Progenitor cell of endocrine pancreas (in vitro differentiated cells): ENCODE results near the gene ZNF846. TPM values are rescaled to one million over a fixed set of nuclear protein-coding genes. Genes with fewer than 3 reads are reported as not detected.
"Not testable (repeated sequence)": the region's sequence is repeated elsewhere in the genome, so short reads cannot be mapped to it uniquely, and the experiment has no call there.

Source experiments
- DNase-seq: peaks from one replicate; pipeline ENCODE4 v3.0.0; 2021; ENCODE audit warnings: low spot score; ENCODE audit not compliant: unreplicated experiment
- H3K27ac Mint-ChIP-seq: 2 replicates; pipeline ENCODE4 v1.8.0; 2021; ENCODE audit warnings: mild to moderate bottlenecking, moderate library complexity, mixed read lengths
- H3K27me3 Mint-ChIP-seq: 2 replicates; pipeline ENCODE4 v1.8.0; 2021; ENCODE audit warnings: mixed read lengths
- H3K36me3 Mint-ChIP-seq: 2 replicates; pipeline ENCODE4 v1.8.0; 2022; ENCODE audit warnings: mixed read lengths; ENCODE audit not compliant: insufficient read depth
- H3K4me1 Mint-ChIP-seq: 2 replicates; pipeline ENCODE4 v1.8.0; 2021; ENCODE audit warnings: low read depth, mixed read lengths
- H3K4me3 Mint-ChIP-seq: 2 replicates; pipeline ENCODE4 v1.8.0; 2021; ENCODE audit warnings: low read depth, mild to moderate bottlenecking, moderate library complexity, mixed read lengths
- H3K9me3 Mint-ChIP-seq: 2 replicates; pipeline ENCODE4 v1.8.0; 2021; ENCODE audit warnings: low read depth, mixed read lengths
- total RNA-seq: library from RNA; stranded (reverse); gene quantifications from 2 replicates; pipeline ENCODE4 v1.2.1, GENCODE V29; 2021
- TF ChIP-seq, protein P1 (sequence below): fragments of 200-600 bp; sonication (generic); IDR thresholded peaks from one replicate; pipeline ENCODE4 v1.5.0; 2021; ENCODE audit warnings: antibody characterized with exemption, mild to moderate bottlenecking; ENCODE audit not compliant: unreplicated experiment

The ZNF846 gene
- total RNA-seq, 1 donor from 2014 or later: 33.3 TPM

DNA sequence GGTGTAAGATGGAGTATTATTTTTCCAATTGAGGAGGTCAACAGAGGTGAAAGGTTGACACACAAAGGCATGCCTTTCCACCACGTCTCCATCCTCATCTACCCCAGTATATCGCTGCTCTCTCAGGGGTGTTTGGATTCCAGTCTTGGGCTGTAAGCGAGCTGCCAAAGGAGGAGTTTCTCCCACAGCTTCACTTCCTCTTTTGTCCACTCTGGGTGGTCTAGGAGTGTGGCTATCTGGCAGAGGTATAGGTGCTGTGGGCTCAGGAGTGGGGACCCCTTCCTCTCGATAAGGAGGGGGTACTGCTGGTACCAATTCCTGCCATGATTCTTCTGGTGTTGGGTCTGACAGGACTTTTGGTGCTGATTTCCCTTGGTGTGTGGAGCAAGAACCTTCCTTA is 39.4 kb downstream of the ZNF846 start:
- TF ChIP-seq, protein P1, sequence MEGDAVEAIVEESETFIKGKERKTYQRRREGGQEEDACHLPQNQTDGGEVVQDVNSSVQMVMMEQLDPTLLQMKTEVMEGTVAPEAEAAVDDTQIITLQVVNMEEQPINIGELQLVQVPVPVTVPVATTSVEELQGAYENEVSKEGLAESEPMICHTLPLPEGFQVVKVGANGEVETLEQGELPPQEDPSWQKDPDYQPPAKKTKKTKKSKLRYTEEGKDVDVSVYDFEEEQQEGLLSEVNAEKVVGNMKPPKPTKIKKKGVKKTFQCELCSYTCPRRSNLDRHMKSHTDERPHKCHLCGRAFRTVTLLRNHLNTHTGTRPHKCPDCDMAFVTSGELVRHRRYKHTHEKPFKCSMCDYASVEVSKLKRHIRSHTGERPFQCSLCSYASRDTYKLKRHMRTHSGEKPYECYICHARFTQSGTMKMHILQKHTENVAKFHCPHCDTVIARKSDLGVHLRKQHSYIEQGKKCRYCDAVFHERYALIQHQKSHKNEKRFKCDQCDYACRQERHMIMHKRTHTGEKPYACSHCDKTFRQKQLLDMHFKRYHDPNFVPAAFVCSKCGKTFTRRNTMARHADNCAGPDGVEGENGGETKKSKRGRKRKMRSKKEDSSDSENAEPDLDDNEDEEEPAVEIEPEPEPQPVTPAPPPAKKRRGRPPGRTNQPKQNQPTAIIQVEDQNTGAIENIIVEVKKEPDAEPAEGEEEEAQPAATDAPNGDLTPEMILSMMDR: no peak
- Mint-ChIP-seq H3K36me3 (no peaks in the 10 kb centered on the region), H3K27me3 (no peaks in the 10 kb centered on the region), H3K4me3 (no peak overlapping the region), H3K27ac (no peak overlapping the region), H3K4me1 (no peaks in the 10 kb centered on the region), H3K9me3 (peaks cover 26% of the 10 kb centered on the region)
- no peak for DNase-seq

DNA sequence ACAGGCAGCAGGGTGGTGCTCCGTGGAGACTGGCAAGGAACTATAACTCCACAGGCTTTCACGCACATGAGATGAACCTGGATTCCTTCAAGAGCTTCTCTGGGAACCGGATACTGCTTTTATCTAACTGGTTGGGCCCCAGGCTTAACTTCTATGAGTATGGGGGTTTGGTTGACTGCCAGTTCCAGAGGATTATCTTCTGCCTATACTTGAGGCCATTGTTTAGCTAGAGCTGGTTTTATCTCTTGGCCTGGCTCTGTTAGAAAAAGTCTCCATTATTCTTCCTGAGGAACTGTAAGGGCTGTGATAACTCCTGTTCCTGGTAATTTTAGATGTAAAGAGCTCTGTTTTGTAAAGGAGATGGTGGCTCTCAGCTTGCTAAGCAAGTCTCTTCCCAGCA is 40.9 kb downstream of the ZNF846 start:
- H3K27me3 Mint-ChIP-seq: no peaks in the 10 kb centered on the region
- H3K4me1 Mint-ChIP-seq: no peaks in the 10 kb centered on the region
- peaks cover 27% of the 10 kb centered on the region for H3K9me3 Mint-ChIP-seq
- TF ChIP-seq, protein P1: no peak
- no peak for DNase-seq
- H3K4me3 Mint-ChIP-seq: no peak overlapping the region
- H3K36me3 Mint-ChIP-seq: no peaks in the 10 kb centered on the region
- no peak overlapping the region for H3K27ac Mint-ChIP-seq

DNA sequence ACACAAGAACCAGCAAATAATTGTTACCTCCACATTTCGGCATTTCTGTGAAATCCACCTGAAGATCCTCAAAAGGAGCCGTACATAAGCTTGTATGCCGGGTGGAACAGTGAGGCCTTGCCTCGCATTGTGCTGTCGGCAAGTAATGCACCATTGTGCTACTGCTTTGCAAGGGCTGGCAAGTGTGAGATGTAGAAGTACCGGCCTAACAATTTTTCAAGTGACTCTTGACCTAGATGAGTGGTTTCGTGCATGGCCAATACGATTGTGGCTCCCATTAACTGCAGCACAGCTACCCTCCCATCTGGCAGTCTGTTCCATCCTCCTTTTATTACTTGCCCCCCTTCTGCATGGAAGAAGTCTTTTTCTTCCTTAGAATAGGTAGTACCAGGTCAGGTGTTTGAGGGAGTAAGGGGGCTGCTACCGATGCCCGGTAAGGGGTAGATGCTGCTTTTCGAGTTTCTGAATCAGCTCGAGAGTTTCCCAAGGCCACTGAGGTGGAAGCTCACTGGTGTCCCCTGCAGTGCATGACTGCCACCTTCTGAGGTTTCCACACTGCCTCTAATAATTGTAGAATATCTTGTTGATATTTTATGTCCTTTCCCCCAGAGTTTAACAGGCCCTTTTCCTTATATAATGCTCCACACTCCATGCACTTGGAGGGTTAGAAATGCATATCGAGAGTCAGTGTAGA is 42.9 kb downstream of the ZNF846 start:
- not testable (repeated sequence) for H3K27ac Mint-ChIP-seq, H3K4me1 Mint-ChIP-seq, H3K4me3 Mint-ChIP-seq, DNase-seq, H3K27me3 Mint-ChIP-seq, H3K36me3 Mint-ChIP-seq
- peaks cover 36% of the 10 kb centered on the region for H3K9me3 Mint-ChIP-seq

DNA sequence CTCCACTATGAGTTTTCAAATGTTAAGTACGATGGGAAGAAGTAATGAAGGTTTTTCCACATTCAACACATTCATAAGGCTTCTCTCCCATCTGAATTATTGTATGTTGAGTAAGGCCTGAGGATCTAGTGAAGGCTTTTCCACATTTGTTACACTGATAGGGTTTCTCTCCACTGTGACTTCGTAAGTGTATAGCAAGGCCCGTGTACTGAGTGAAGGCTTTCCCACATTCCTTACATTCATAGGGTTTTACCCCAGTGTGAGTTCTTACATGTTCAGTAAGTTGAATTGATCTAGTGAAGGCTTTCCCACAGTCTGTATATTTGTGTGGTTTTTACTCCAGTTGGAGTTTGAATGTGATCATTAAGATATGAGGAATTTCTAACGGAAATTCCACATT is 44.4 kb downstream of the ZNF846 start:
- Mint-ChIP-seq H3K9me3 (peaks cover 29% of the 10 kb centered on the region), H3K4me1 (no peaks in the 10 kb centered on the region), H3K27ac (no peak overlapping the region), H3K4me3 (no peak overlapping the region), H3K36me3 (no peaks in the 10 kb centered on the region), H3K27me3 (no peaks in the 10 kb centered on the region)
- TF ChIP-seq, protein P1: no peak
- DNase-seq: no peak

DNA sequence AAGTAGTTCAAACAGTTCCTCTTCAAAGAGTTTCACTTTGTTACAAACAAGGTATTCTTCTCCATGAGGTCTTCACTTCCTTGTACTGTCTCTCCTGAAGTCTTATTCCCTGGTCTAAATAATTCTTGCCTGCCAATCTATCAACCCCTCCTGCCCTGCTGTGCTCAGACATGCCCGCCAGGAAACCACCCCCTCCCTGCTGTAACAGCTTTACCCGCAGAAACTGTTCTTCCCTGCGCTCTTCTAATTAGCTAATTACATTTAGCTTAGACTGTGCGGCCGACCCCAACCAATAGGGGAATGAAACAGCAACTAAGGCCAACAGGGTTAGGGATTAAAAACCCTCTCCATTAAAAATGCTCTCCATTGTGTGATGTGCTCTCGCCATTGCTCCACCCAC is 46.7 kb downstream of the ZNF846 start:
- H3K9me3 Mint-ChIP-seq: peaks cover 31% of the 10 kb centered on the region
- DNase-seq: no peak
- no peaks in the 10 kb centered on the region for H3K4me1 Mint-ChIP-seq
- H3K27ac Mint-ChIP-seq: no peak overlapping the region
- no peaks in the 10 kb centered on the region for H3K36me3 Mint-ChIP-seq
- TF ChIP-seq, protein P1: no peak
- no peak overlapping the region for H3K4me3 Mint-ChIP-seq
- H3K27me3 Mint-ChIP-seq: no peaks in the 10 kb centered on the region

DNA sequence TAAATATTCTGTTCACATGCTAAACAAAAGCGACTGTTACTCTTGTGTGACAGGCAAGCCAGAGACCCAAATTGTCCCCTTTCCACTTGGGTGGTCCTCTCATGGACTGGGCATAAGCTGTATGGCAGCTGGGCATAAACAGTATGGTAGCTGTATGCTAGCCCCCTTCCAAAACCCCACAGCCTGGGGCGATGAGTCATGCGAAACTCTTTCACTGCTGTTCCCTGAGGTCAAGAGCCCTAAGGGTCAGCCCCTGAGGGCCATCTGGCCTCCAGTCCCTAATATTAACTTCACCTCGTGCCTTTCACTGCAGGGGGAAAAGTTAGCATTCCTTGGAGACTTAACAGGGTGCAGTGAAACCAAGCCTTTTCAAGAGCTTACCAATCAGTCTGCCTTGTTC is 48.0 kb downstream of the ZNF846 start:
- no peak for DNase-seq
- Mint-ChIP-seq H3K9me3 (peaks cover 35% of the 10 kb centered on the region), H3K4me3 (no peak overlapping the region), H3K27me3 (no peaks in the 10 kb centered on the region), H3K36me3 (no peaks in the 10 kb centered on the region), H3K4me1 (no peaks in the 10 kb centered on the region), H3K27ac (no peak overlapping the region)
- TF ChIP-seq, protein P1: no peak
